NOMO-1 treated with DMSO at 0.1 percent for 48 hours (cell line): ENCODE data around the gene SREBF2.

Source experiments
- DNase-seq: peaks from one replicate; lab custom pipeline; 2025; ENCODE audit not compliant: unreplicated experiment; lab: John Stamatoyannopoulos, UW

SREBF2 gene

GRCh38 chr22:41875531-41876270 is 42.8 kb downstream of the SREBF2 start:
- no peak for DNase-seq

DNA sequence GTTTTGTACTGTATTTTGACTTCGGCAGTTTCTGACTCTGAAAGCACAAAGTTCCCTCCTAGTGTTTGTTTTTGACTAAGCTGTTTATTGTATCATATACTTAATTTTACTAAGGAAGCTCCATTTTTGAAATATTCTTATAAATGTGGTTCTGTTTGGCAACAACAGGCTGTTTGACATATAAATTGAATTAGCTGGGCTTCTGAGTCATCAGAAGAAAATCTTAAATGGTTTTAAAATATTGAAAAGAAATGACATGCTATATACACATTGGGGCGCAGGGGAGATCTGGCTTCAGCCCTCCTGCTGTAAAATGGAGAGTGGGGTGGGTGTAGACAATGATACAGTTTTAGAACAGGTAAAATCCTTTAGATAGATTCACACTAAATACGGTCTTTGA is 43.4 kb downstream of the SREBF2 start:
- DNase-seq = no peak

- no peak for DNase-seq
Measured at GRCh38 chr22:41876675-41877074, 43.8 kb downstream of the SREBF2 start.

DNA sequence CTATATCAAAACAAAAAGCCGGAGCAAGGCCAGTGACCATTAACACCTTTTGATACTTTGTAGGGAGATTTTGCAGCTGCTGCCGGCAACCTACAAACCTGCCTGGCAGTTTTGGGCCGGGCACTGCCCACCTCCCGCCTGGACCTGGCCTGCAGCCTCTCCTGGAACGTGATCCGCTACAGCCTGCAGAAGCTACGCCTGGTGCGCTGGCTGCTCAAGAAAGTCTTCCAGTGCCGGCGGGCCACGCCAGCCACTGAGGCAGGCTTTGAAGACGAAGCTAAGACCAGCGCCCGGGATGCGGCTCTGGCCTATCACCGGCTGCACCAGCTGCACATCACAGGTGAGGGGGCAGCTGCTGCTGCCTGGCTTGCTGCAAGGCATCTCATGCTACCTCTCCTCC is 47.7 kb downstream of the SREBF2 start:
- DNase-seq = no peak

GRCh38 chr22:41883400-41883799 is 50.5 kb downstream of the SREBF2 start:
- DNase-seq = no peak

DNA sequence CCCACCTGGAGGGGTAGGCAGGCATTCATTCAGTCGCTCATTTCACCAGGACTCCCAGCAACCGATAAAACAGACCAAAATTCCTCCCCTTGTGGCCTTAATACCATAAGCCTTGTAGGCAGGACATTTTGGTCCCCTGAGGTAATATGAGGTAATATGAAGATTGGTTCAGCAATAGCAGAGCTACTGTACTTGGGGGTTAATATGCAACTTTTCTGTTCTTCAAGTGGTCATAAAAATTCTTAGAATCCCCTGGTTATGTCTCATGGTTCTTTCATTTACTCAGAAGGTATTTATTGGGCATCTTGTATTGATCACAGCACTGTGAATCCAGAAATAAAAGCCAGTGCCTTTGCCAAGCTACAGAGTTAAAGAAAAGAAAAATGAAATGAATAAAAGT is 52.2 kb downstream of the SREBF2 start:
- DNase-seq = no peak

- no peak for DNase-seq
Measured at GRCh38 chr22:41885516-41885915, 52.6 kb downstream of the SREBF2 start.

DNA sequence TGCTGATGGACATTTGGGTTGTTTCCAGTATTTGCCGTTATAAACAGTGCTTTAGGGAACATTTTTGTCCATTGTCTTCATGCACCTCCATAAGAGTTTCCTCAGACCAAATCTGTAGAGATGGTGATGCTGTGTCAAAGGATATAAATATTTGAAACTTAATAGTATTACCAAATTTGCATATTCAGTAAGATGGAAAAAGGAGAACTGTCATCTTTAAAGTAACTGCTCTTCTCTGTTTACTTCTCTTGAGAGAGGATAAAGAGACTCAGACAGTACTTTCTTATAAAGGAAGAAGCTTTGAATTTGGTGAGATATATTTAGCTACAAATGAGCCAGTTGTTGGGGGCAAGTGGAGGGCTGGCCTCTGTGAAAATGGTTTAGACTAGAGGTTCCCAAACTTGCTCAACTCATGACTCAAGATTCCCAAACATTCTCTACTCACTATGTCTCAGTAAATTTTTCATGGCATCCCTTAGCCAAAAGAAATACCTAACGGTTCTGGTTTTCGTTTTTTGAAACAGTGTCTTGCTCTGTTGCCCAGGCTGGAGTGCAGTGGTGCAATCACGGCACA is 55.8 kb downstream of the SREBF2 start:
- no peak for DNase-seq

DNA sequence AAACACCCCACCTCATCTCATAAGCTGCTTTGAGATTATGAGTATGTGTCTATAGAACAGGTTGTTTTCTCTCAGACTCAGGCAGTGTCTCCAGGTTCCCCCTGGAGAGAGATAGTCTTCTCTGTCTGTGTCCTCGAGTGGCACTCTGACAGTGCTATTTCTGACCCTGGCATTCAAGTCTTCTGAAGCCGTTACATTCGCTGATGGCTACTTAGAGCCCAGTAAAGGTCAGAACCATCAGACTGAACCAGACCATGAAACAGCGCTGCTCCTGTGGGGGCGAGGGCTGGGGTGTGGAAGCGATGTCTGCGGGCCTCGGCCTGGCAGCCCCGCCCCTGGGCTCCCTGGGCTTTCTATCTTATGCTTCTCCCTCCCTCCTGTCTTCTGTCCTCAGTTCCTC is 58.5 kb downstream of the SREBF2 start:
- no peak for DNase-seq

GRCh38 chr22:41892721-41893120 is 59.8 kb downstream of the SREBF2 start:
- DNase-seq = no peak

GRCh38 chr22:41893591-41894375 is 60.9 kb downstream of the SREBF2 start:
- DNase-seq = no peak

DNA sequence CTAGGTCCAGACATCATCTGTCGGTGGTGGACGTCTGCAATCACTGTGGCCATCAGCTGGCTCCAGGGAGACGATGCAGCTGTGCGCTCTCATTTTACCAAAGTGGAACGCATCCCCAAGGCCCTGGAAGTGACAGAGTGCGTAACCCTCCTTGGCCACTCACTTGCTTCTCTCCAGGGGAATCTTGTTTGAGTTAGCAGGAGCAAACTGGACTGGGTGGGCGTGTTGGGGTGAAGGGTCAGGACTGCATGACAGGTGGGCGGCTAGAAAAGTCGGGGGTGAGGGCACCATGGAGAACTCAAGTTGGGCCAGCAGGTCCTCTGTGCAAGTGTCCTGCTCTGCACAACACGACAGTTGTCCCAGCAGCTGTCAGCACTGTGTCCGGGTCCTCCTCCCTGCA is 65.7 kb downstream of the SREBF2 start:
- no peak for DNase-seq

- no peak for DNase-seq
Measured at GRCh38 chr22:41899110-41899509, 66.2 kb downstream of the SREBF2 start.

DNA sequence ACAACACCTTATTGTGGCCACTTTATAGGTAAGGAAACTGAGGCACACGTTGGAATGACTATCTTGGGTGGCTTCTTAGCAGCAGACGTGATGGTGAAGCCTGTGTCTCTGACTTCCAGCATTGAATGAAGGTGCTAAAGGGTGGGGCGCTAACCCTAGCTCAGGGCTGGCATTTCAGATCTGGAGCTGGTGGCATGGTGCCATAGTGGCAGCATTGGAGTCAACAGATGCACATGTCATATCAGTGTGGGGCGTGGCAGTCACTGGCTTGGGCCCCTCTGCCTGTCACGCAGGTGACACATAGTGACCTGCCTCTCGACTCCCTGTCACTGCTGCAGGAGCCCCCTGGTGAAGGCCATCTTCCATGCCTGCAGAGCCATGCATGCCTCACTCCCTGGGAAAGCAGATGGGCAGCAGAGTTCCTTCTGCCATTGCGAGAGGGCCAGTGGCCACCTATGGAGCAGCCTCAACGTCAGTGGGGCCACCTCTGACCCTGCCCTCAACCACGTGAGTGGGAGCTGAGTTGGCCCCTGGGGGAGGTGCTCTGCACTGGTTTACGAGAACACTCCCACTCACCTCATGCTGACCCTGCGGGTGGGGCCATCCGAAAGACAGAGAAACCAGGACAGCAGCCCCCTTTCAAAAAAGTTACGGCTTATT is 67.2 kb downstream of the SREBF2 start:
- DNase-seq = no peak

GRCh38 chr22:41900652-41901312 is 67.9 kb downstream of the SREBF2 start:
- DNase-seq = no peak

DNA sequence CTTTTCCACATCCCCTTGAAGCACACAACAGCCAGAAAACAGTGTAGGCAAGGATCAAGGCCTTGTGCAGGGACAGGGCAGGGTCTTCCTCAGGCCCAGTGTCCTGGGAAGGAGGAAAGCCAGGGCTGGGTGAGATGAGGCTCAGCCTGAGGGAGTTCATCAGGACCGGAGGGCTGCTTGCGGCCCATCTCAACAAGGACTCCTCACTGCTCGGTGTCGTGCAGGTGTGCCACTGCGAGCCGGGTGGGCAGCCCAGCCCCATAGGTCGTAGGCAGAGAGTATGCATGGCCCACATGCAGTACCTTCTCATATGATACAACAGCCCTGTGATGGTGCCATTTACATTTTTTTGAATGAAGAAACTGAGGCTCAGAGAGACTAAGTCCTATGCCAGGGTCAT is 69.1 kb downstream of the SREBF2 start:
- no peak for DNase-seq

DNA sequence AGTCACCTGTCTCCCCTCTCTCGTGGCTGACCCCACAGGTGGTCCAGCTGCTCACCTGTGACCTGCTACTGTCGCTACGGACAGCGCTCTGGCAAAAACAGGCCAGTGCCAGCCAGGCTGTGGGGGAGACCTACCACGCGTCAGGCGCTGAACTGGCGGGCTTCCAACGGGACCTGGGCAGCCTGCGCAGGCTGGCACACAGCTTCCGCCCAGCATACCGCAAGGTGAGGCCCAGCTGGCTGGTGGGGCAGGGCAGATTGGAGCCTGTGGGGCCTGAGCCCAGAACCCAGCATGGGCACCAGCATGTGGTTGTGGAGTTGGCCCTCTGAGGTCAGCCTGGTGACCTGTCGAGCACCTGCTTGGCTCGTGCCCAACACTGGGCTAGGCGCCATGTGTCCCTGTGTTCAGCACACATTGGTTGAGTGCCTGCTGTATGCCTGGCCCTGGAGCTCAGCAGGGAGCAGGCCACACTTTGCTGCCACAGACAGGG is 70.1 kb downstream of the SREBF2 start:
- DNase-seq = no peak

GRCh38 chr22:41904450-41905410 is 71.8 kb downstream of the SREBF2 start:
- DNase-seq = no peak

- no peak for DNase-seq
Measured at GRCh38 chr22:41905411-41906202, 72.7 kb downstream of the SREBF2 start.
